Activated CD8-positive, alpha-beta memory T cell treated with anti-CD3 and anti-CD28 coated beads, Interleukin-2, amount 50 U/mL, for 48 hours (primary cell): ENCODE measurements around the gene HIGD1A.

ENCODE experiments used
- DNase-seq: peaks from one replicate; pipeline ENCODE4 v3.0.0-alpha.2; 2020

The HIGD1A gene

DNA sequence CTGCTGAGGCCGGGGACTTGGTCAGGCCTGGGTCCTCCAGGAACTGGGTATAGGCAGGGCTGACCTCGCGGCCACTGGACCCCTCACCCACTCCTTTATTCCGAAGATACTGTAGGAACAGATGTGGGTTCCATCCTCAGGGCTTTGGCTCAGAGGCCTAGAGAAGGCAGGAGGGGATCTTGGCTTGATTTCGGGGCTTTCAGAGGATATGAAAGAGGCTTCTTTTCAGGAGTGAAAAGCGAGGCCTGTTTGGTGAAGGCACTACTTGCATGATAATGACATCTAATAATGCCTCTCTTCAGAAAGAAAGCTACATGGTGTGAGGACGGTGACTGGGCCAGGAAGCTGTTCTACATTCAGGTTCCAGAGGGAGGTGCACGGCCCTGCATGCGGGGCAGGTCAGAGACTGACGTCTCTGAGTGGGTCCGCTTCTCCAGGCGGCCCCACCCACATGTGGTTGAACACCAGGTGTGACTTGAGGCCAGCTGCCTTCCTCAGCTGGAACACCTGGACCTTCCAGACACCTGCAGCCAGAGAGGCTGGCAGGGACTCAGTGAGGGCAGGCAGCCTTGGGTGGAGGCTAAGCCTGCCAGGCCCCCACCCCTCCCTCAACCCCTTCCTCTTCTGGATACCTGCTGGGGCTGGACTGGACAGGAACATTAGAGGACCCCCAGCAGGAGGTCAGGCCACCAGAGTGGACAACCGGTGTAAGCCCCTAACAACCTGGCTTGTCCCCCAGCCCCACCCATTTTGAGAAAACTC is 70.6 kb downstream of the HIGD1A start:
- peak; percentile 42 for DNase-seq
